ENCODE data around the gene CRACR2A.

The CRACR2A gene

DNA sequence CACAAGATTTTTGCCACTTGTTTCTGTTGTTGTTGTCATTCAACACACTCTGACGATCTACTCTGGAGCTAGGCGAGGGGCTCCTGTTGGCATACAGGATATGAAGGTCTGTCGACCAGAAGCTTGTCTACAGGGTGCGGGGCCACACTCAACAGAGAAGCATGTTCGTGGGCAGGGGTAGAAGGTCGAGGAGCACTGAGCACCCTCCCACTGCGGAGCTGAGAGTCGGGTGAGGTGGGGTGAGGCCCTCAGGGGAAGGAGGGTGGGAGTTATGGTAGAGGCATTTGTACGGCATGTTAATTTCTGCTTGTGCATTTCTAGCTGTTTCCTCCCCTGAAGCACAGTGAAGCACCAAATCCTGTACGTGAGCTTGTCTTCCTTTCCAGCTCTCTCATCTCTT, 146.8 kb downstream of the CRACR2A start:
- TF ChIP-seq, protein P1, sequence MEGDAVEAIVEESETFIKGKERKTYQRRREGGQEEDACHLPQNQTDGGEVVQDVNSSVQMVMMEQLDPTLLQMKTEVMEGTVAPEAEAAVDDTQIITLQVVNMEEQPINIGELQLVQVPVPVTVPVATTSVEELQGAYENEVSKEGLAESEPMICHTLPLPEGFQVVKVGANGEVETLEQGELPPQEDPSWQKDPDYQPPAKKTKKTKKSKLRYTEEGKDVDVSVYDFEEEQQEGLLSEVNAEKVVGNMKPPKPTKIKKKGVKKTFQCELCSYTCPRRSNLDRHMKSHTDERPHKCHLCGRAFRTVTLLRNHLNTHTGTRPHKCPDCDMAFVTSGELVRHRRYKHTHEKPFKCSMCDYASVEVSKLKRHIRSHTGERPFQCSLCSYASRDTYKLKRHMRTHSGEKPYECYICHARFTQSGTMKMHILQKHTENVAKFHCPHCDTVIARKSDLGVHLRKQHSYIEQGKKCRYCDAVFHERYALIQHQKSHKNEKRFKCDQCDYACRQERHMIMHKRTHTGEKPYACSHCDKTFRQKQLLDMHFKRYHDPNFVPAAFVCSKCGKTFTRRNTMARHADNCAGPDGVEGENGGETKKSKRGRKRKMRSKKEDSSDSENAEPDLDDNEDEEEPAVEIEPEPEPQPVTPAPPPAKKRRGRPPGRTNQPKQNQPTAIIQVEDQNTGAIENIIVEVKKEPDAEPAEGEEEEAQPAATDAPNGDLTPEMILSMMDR (IDR thresholded peaks at IDR 0.05; ENCODE audit: extremely low read depth, missing control alignments): no peak
- DNase-seq (ENCODE audit: low spot score): no peak

DNA sequence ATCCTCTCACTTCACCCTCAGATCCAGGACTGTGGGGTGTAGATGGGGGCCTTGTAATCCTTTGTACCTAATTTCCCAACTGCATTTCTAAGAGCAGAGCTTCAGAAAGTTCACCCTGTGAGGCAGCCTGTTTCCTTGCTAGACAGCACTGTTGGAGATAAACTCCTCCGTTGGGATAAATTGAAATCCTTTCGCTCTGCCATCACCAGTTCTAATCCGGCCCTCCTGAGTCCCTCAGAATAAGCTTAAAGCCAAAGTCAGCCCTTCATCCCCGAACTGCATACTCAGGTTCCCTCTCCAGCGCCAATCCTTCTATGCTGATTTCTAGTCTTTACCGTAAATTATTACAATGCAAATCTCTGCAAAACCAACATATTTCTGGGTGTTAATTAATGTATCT, 147.2 kb downstream of the CRACR2A start:
- TF ChIP-seq, protein P1 (IDR thresholded peaks at IDR 0.05; ENCODE audit: extremely low read depth, missing control alignments): no peak
- DNase-seq (ENCODE audit: low spot score): no peak

DNA sequence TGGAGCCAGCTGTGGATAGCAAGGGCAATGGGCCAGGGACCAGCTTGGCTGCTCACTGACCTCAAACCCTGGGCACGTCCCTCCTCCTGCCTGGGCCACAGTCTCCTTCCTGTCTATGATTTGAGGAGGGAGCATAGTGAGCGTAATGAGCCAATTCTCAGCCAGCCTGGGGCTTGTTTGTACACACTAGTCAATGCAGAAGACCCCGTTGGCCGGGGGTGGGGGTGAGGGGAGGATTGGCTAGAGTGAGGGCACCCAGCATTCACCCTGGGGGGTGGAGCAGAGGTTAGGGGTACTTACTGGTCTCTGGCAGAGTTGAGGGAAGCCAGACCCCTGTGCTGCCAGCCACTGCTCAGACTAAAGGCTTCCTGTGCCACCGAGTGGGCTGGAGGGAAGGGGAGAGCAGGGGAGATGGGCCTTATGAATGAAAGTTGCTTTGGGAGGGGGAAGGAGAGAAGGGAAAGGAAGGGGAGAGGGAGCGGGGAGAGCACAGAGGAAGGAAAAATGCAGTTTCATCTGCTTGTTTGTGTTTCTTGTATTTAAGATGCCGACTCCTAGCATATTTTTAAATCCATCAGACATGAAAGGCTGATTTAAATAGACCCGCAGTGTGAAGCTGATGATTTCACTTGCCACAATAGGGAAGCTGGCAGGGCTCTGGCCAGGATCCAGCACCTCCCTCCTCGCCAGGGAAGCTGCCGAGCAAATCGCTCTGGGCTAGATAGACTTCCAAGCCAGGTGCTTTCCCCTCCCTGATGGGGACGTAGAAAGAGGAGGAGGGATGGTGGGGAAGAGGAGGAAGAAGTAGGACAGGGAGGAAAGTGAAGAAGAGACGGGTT, 147.9 kb downstream of the CRACR2A start:
- DNase-seq (ENCODE audit: low spot score): no peak
- TF ChIP-seq, protein P1 (IDR thresholded peaks at IDR 0.05; ENCODE audit: extremely low read depth, missing control alignments): no peak

DNA sequence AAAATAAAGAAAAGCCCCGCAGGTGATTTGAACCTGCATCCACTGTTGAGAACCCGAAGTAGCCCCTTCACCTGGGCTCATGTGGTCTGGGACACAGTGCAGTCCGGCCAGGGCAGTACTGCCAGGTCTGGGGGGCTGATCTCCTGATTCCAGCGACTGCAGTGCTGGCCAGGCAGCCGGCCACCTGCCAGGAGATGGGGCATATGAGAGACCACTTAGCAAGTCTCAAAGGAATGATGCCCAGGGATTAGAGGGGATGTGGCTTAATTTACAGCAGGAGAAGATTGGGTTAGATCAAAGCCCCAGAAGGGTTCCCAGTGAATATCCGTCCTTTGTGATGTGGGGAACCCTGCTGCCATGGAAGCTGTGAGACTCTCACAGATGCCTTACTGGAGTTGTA, 148.6 kb downstream of the CRACR2A start:
- TF ChIP-seq, protein P1 (IDR thresholded peaks at IDR 0.05; ENCODE audit: extremely low read depth, missing control alignments): no peak
- DNase-seq (ENCODE audit: low spot score): no peak

DNA sequence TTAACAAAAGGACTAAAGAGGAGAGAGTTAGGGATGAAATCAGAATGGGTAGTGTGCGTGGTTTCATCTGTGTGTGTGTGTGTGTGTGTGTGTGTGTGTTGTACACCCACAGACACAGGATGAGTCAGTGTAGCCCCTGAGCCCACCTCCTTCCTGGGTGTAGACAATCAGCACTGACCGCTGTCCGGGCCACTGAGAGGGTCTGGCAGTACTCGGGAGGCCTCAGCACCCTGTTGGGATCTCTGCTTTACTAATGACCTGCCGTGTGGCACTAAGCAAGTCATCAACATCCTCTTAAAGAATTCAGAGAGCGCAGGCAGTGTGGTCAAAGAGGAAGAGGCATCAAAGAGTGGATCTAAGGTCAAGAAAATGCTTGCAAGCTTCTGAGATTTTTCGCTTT, 149.3 kb downstream of the CRACR2A start:
- TF ChIP-seq, protein P1 (IDR thresholded peaks at IDR 0.05; ENCODE audit: extremely low read depth, missing control alignments): no peak
- DNase-seq (ENCODE audit: low spot score): no peak

DNA sequence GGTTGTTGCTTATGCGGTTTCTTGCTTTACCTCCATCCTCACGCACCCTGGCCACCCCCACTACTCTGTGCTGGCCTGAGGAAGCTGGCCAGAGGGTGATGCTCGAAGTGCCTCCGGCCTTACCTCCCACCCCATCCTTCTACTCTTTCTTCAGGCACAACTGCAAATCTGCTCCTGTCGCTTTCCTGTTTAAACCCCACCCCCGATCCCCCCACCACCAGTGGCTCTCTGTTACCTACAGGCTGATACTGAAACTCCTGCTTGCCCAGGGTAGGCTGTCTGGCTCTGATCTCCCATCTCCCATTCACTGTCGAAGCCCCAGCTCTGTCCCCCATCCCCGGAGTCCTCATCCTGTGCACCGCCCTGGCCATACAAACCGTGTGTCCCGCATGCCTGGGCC, 150.4 kb downstream of the CRACR2A start:
- no peak for DNase-seq (ENCODE audit: low spot score)
- TF ChIP-seq, protein P1 (IDR thresholded peaks at IDR 0.05; ENCODE audit: extremely low read depth, missing control alignments): no peak

DNA sequence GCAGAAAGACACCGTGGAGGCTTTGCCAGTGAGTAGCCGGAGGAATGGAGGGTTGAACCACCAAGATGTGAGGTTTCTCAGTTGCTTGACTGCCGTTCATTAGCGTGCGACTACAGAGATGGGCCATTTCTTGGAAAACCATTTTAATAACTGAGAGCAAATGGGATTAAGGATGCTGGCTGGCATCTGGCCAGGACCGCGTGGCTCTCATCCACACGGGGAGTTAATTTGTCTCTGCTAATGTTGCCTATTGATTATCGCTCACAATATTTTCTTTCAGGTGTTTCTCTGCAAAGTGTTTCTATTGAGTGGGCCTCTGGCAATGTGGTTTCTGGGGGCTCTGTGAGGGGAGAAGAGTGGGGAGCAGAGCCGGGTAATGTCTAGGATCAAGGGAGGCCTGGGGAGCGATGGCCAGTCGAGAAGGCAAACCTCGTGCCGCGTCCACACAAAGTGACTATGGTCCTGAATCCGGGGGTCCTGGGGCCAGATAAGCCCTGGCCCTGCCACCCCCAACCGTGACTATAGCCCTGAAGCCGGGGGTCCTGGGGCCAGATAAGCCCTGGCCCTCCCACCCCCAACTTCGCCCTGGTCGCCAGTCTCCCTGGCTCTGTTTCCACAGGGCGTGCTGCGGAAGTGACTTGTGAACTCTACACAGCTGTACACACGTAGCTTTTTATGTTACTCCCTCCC, 151.3 kb downstream of the CRACR2A start:
- TF ChIP-seq, protein P1 (IDR thresholded peaks at IDR 0.05; ENCODE audit: extremely low read depth, missing control alignments): no peak
- no peak for DNase-seq (ENCODE audit: low spot score)

Measured in GM20000 (cell line).